ENCODE measurements around the gene GHRL. TPM values are rescaled to one million over a fixed set of nuclear protein-coding genes. Genes with fewer than 3 reads are reported as not detected.

The GHRL gene
- polyA plus RNA-seq, 1 donor, result 2.1 TPM

GRCh38 chr3:10240799-10241198 is 51.9 kb downstream of the GHRL start:
- DNase-seq, result no peak

GRCh38 chr3:10238345-10239183 is 54.2 kb downstream of the GHRL start:
- DNase-seq, result no peak

Other genes starting within 250 kb of the GHRL start
- gene FANCD2OS, start 184.7 kb downstream of the GHRL start, polyA plus RNA-seq (ENCODE audit: insufficient read length), result not detected
- 142 TPM for gene BRK1, start 177.3 kb downstream of the GHRL start, polyA plus RNA-seq (ENCODE audit: insufficient read length)
- gene VHL, start 151.2 kb downstream of the GHRL start, polyA plus RNA-seq (ENCODE audit: insufficient read length), result 47.9 TPM
- 0.86 TPM for gene IRAK2, start 128.0 kb downstream of the GHRL start, polyA plus RNA-seq (ENCODE audit: insufficient read length)
- gene TATDN2, start 44.5 kb downstream of the GHRL start, polyA plus RNA-seq (ENCODE audit: insufficient read length), result 18.4 TPM
- gene SEC13, start 28.2 kb upstream of the GHRL start, polyA plus RNA-seq (ENCODE audit: insufficient read length), result 100 TPM
- gene ATP2B2, start 212.6 kb upstream of the GHRL start, polyA plus RNA-seq (ENCODE audit: insufficient read length), result 7.1 TPM